Activated naive CD4-positive, alpha-beta T cell treated with anti-CD3 and anti-CD28 coated beads, Interleukin-2, amount 50 U/mL, for 24 hours (primary cell): ENCODE results near the gene ZNF776.

Source experiments
- H3K27ac Mint-ChIP-seq: one replicate; pipeline ENCODE4 v1.8.0; 2021; ENCODE audit warnings: mild to moderate bottlenecking, mixed read lengths
- H3K27me3 Mint-ChIP-seq: one replicate; pipeline ENCODE4 v1.8.0; 2021; ENCODE audit warnings: mixed read lengths
- H3K36me3 Mint-ChIP-seq: one replicate; pipeline ENCODE4 v1.8.0; 2021; ENCODE audit warnings: mixed read lengths
- H3K4me1 Mint-ChIP-seq: one replicate; pipeline ENCODE4 v1.8.0; 2021; ENCODE audit warnings: mixed read lengths
- H3K4me3 Mint-ChIP-seq: one replicate; pipeline ENCODE4 v1.8.0; 2021; ENCODE audit warnings: mild to moderate bottlenecking, mixed read lengths
- H3K9me3 Mint-ChIP-seq: one replicate; pipeline ENCODE4 v1.8.0; 2021; ENCODE audit warnings: mixed read lengths

ZNF776 gene

GRCh38 chr19:57803594-57804325, 57.1 kb downstream of the ZNF776 start:
- H3K4me3 Mint-ChIP-seq = peak overlapping the region; percentile 87
- H3K4me1 Mint-ChIP-seq = peaks cover 38% of the 10 kb centered on the region
- no peaks in the 10 kb centered on the region for H3K27me3 Mint-ChIP-seq
- H3K9me3 Mint-ChIP-seq = no peaks in the 10 kb centered on the region
- H3K36me3 Mint-ChIP-seq = peaks cover 20% of the 10 kb centered on the region
- H3K27ac Mint-ChIP-seq = peak overlapping the region; percentile 69

GRCh38 chr19:57807541-57807940, 60.9 kb downstream of the ZNF776 start:
- no peak overlapping the region for H3K27ac Mint-ChIP-seq
- H3K27me3 Mint-ChIP-seq = no peaks in the 10 kb centered on the region
- no peaks in the 10 kb centered on the region for H3K9me3 Mint-ChIP-seq
- H3K4me3 Mint-ChIP-seq = no peak overlapping the region
- H3K4me1 Mint-ChIP-seq = peaks cover 40% of the 10 kb centered on the region
- peaks cover 23% of the 10 kb centered on the region for H3K36me3 Mint-ChIP-seq
